ENCODE data around the gene SMYD3.

SMYD3 gene

GRCh38 chr1:246275036-246275435 lies 232.0 kb downstream of the SMYD3 start:
- no peak overlapping the region for H3K4me3 ChIP-seq (ENCODE audit: insufficient read depth, low read length, poor library complexity, severe bottlenecking)
- no peaks in the 10 kb centered on the region for H3F3A ChIP-seq (ENCODE audit: insufficient read depth)
- no peaks in the 10 kb centered on the region for H3K9me3 ChIP-seq (ENCODE audit: insufficient read depth, low read length)
- H3K27me3 ChIP-seq (ENCODE audit: low read length): no peaks in the 10 kb centered on the region
- H3K4me2 ChIP-seq (ENCODE audit: low read depth, low read length, poor library complexity, severe bottlenecking): no peak overlapping the region
- H3K79me2 ChIP-seq (ENCODE audit: insufficient read depth, low read length): no peaks in the 10 kb centered on the region
- H3K27ac ChIP-seq (ENCODE audit: low read depth, low read length): no peak overlapping the region
- no peaks in the 10 kb centered on the region for H3K36me3 ChIP-seq (ENCODE audit: low read length)
- H3K9me2 ChIP-seq (replicated peaks; ENCODE audit: insufficient read depth, low read length): no peaks in the 10 kb centered on the region
- no peaks in the 10 kb centered on the region for H4K20me1 ChIP-seq (ENCODE audit: low read depth, low read length)
- H2AFZ ChIP-seq (ENCODE audit: low read depth, low read length, severe bottlenecking): no peak overlapping the region
- TF ChIP-seq CTCF (IDR thresholded peaks at IDR 0.05; ENCODE audit: insufficient read depth, low read length, poor library complexity, severe bottlenecking) (no peak), EZH2phosphoT487 (conservative IDR thresholded peaks at IDR 0.05; ENCODE audit: low read length) (no peak)
- H3K9ac ChIP-seq (ENCODE audit: low read length): no peak overlapping the region

- Histone ChIP-seq H3K4me2 (ENCODE audit: low read depth, low read length, poor library complexity, severe bottlenecking) (no peak overlapping the region), H3K4me3 (ENCODE audit: insufficient read depth, low read length, poor library complexity, severe bottlenecking) (no peak overlapping the region), H3K9ac (ENCODE audit: low read length) (no peak overlapping the region), H3F3A (ENCODE audit: insufficient read depth) (no peaks in the 10 kb centered on the region), H3K27me3 (ENCODE audit: low read length) (no peaks in the 10 kb centered on the region), H3K36me3 (ENCODE audit: low read length) (no peaks in the 10 kb centered on the region), H2AFZ (ENCODE audit: low read depth, low read length, severe bottlenecking) (no peak overlapping the region), H4K20me1 (ENCODE audit: low read depth, low read length) (no peaks in the 10 kb centered on the region), H3K79me2 (ENCODE audit: insufficient read depth, low read length) (no peaks in the 10 kb centered on the region), H3K27ac (ENCODE audit: low read depth, low read length) (no peak overlapping the region), H3K9me2 (replicated peaks; ENCODE audit: insufficient read depth, low read length) (no peaks in the 10 kb centered on the region), H3K9me3 (ENCODE audit: insufficient read depth, low read length) (no peaks in the 10 kb centered on the region)
- TF ChIP-seq EZH2phosphoT487 (conservative IDR thresholded peaks at IDR 0.05; ENCODE audit: low read length) (no peak), CTCF (IDR thresholded peaks at IDR 0.05; ENCODE audit: insufficient read depth, low read length, poor library complexity, severe bottlenecking) (no peak)
Observed at GRCh38 chr1:246274186-246274585, 232.9 kb downstream of the SMYD3 start.

GRCh38 chr1:246271516-246271915 lies 235.6 kb downstream of the SMYD3 start:
- Histone ChIP-seq H3K36me3 (ENCODE audit: low read length) (no peaks in the 10 kb centered on the region), H3K4me2 (ENCODE audit: low read depth, low read length, poor library complexity, severe bottlenecking) (no peak overlapping the region), H3K4me3 (ENCODE audit: insufficient read depth, low read length, poor library complexity, severe bottlenecking) (no peak overlapping the region), H2AFZ (ENCODE audit: low read depth, low read length, severe bottlenecking) (no peak overlapping the region), H4K20me1 (ENCODE audit: low read depth, low read length) (no peaks in the 10 kb centered on the region), H3K27ac (ENCODE audit: low read depth, low read length) (no peak overlapping the region), H3K9me2 (replicated peaks; ENCODE audit: insufficient read depth, low read length) (no peaks in the 10 kb centered on the region), H3K79me2 (ENCODE audit: insufficient read depth, low read length) (no peaks in the 10 kb centered on the region), H3F3A (ENCODE audit: insufficient read depth) (no peaks in the 10 kb centered on the region), H3K27me3 (ENCODE audit: low read length) (no peaks in the 10 kb centered on the region), H3K9me3 (ENCODE audit: insufficient read depth, low read length) (no peaks in the 10 kb centered on the region), H3K9ac (ENCODE audit: low read length) (no peak overlapping the region)
- TF ChIP-seq EZH2phosphoT487 (conservative IDR thresholded peaks at IDR 0.05; ENCODE audit: low read length) (no peak), CTCF (IDR thresholded peaks at IDR 0.05; ENCODE audit: insufficient read depth, low read length, poor library complexity, severe bottlenecking) (no peak)
